ENCODE measurements around the gene ST8SIA1.

Gene ST8SIA1

DNA sequence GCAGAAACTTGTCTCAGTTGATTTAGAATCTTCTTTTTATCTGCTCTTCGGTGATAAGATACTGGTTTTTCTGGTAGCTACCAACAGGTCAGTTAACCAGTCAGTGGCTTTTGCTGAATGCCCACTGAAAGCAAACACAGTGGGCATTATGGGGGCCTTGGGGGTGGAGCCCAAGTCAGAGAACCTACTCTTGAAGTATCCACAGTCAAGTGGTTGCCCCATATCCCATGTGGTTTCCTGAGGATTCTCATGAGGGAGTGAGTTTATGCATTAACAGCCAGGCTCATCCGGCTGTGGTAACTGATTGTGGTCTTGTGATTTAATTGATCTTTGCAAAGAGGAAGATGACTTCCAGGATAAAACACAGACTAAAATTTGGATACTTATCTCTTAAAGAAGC, 83.7 kb downstream of the ST8SIA1 start:
- no peak for TF ChIP-seq POLR2A (IDR thresholded peaks at IDR 0.05; ENCODE audit: low read depth, low read length)

DNA sequence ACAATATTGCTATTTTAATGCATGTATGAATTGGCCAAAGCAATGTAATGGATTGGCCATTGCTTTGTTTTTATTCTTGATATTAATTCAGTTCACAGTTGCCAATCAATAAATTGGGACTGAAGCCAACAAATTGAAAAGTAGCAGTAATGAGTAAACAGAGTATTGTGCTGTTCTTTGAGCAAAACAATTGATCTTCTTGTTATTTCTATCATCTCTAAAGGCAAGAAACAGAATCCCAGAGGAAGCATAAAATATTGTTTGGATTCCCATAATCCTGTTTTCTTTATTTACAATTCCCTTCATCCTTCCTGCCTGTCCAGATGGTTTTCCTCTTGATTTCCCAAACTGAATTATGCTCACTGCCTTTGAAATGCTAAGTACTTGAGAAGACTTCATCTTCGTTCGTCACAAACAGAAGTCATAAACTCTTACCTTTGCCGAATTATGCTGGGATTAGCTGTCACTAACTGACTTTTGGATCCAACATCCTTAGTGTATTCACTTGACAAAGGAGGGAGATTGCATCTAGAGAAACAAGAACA, 85.9 kb downstream of the ST8SIA1 start:
- no peak for TF ChIP-seq PAX5 (IDR thresholded peaks at IDR 0.05; ENCODE audit: insufficient read depth, low read length, severe bottlenecking)
- TF ChIP-seq TAF1 (IDR thresholded peaks at IDR 0.05; ENCODE audit: low read depth, low read length), result no peak
- no peak for TF ChIP-seq SPI1 (IDR thresholded peaks at IDR 0.05; ENCODE audit: low read depth, low read length)
- no peak for TF ChIP-seq POU2F2 (IDR thresholded peaks at IDR 0.05; ENCODE audit: low read depth, low read length)
- TF ChIP-seq POLR2AphosphoS5 (IDR thresholded peaks at IDR 0.05; ENCODE audit: low read depth, low read length), result no peak
- no peak for TF ChIP-seq POLR2A (IDR thresholded peaks at IDR 0.05; ENCODE audit: low read depth, low read length)
- no peak for FAIRE-seq
- no peak for DNase-seq (ENCODE audit: insufficient read length, low spot score)

More for the DNA sequence above, 83.7 kb downstream of the ST8SIA1 start:
- FAIRE-seq, result no peak
- DNase-seq (ENCODE audit: insufficient read length, low spot score), result no peak

DNA sequence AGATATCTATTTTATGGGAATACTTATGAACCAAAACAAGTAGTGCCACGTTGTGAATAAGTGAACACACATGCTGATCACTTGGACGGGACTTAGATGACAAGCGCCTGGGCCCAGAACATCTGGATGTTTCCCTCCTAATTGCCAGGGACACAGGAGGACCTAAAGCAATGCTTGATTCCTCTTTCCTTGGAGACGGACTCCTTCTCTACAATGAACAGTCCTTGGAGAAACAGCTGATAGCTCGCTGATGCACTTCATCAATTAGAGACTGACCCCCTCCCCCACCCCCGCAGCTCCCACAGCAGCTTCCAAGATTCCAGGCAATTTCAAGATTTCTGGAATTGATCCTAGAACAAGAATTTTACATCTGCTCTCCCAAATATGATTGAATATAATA, 86.4 kb downstream of the ST8SIA1 start:
- DNase-seq (ENCODE audit: insufficient read length, low spot score), result no peak
- FAIRE-seq, result no peak
- TF ChIP-seq PAX5 (IDR thresholded peaks at IDR 0.05; ENCODE audit: insufficient read depth, low read length, severe bottlenecking), result no peak
- no peak for TF ChIP-seq POU2F2 (IDR thresholded peaks at IDR 0.05; ENCODE audit: low read depth, low read length)
- no peak for TF ChIP-seq POLR2A (IDR thresholded peaks at IDR 0.05; ENCODE audit: low read depth, low read length)
- TF ChIP-seq POLR2AphosphoS5 (IDR thresholded peaks at IDR 0.05; ENCODE audit: low read depth, low read length), result no peak
- no peak for TF ChIP-seq TAF1 (IDR thresholded peaks at IDR 0.05; ENCODE audit: low read depth, low read length)
- no peak for TF ChIP-seq SPI1 (IDR thresholded peaks at IDR 0.05; ENCODE audit: low read depth, low read length)

DNA sequence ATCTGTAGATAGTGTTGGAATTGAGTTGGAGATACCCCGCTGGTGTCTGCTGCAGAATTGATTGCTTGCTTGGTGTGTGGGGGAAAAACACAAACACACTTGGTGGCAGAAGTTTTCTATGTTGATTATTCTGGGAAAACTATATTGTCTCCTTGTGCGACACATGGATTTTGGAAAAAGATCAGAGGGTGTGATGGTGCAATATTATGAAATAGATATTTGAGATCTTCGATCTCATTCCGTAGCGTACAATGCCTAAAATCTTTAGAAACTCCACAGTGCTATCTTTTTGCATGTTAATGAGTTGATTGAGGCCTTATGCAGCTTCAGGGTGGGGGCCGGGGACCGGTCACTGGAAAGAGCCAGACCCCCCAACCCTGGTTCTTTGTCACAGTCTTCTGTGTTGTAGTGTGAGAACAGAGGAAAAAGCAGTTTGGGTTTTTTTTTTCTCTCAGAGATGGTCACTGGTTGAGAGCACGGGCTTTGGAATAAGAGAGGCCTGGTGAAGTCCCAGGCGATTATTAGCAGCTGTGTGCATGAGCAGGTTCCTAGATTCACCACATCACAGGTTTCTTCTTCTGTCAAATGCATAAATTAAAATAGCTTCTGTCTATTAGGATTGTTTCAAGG, 88.2 kb downstream of the ST8SIA1 start:
- DNase-seq (ENCODE audit: insufficient read length, low spot score) (no peak), FAIRE-seq (no peak)
- TF ChIP-seq POU2F2 (IDR thresholded peaks at IDR 0.05; ENCODE audit: low read depth, low read length) (no peak), PAX5 (IDR thresholded peaks at IDR 0.05; ENCODE audit: insufficient read depth, low read length, severe bottlenecking) (no peak), TAF1 (IDR thresholded peaks at IDR 0.05; ENCODE audit: low read depth, low read length) (no peak), SPI1 (IDR thresholded peaks at IDR 0.05; ENCODE audit: low read depth, low read length) (no peak), POLR2A (IDR thresholded peaks at IDR 0.05; ENCODE audit: low read depth, low read length) (no peak), POLR2AphosphoS5 (IDR thresholded peaks at IDR 0.05; ENCODE audit: low read depth, low read length) (no peak)

DNA sequence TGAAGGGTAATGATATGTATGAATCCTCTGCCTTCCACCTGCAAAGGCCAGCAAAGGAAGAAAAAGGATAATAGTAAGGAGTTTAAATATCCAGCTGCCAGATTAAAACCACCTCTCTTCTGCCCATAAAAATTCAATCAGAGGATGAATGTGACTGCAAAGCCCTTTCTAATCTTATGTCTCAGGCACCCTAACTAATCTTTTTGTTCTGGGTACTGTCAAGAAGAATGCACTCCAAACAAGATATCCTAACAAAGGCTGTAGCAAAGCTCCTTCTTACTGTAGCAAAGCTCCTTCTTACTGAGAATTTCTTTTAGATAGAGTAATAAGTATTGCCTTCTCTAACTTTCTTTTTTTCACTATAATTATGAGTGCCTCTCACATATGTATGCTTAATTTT, 91.8 kb downstream of the ST8SIA1 start:
- TF ChIP-seq PAX5 (IDR thresholded peaks at IDR 0.05; ENCODE audit: insufficient read depth, low read length, severe bottlenecking), result no peak
- no peak for TF ChIP-seq TAF1 (IDR thresholded peaks at IDR 0.05; ENCODE audit: low read depth, low read length)
- TF ChIP-seq POLR2AphosphoS5 (IDR thresholded peaks at IDR 0.05; ENCODE audit: low read depth, low read length), result no peak
- TF ChIP-seq SPI1 (IDR thresholded peaks at IDR 0.05; ENCODE audit: low read depth, low read length), result no peak
- no peak for TF ChIP-seq POU2F2 (IDR thresholded peaks at IDR 0.05; ENCODE audit: low read depth, low read length)
- no peak for TF ChIP-seq POLR2A (IDR thresholded peaks at IDR 0.05; ENCODE audit: low read depth, low read length)
- DNase-seq (ENCODE audit: insufficient read length, low spot score), result no peak
- no peak for FAIRE-seq

DNA sequence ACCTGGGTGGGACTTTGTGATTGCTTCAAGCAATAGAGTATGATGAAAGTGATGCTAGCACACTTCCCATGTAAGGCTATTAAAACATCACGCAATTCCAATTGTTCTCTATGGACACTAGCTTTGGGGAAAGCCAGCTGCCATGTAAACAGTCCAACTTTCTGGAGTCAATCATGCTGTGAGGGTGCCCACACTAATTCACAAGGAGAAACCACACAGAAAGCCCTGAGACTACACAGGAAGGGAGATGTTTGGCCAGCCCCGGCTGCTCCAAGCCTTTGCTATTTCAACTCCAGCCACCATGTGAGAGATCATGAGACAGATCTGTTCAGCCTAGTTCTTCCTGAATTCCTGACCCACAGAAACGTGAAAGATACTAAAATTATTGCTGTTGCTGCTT, 96.3 kb downstream of the ST8SIA1 start:
- DNase-seq (ENCODE audit: insufficient read length, low spot score) (no peak), FAIRE-seq (no peak)
- TF ChIP-seq SPI1 (IDR thresholded peaks at IDR 0.05; ENCODE audit: low read depth, low read length) (no peak), PAX5 (IDR thresholded peaks at IDR 0.05; ENCODE audit: insufficient read depth, low read length, severe bottlenecking) (no peak), POLR2AphosphoS5 (IDR thresholded peaks at IDR 0.05; ENCODE audit: low read depth, low read length) (no peak), POLR2A (IDR thresholded peaks at IDR 0.05; ENCODE audit: low read depth, low read length) (no peak), TAF1 (IDR thresholded peaks at IDR 0.05; ENCODE audit: low read depth, low read length) (no peak), POU2F2 (IDR thresholded peaks at IDR 0.05; ENCODE audit: low read depth, low read length) (no peak)

DNA sequence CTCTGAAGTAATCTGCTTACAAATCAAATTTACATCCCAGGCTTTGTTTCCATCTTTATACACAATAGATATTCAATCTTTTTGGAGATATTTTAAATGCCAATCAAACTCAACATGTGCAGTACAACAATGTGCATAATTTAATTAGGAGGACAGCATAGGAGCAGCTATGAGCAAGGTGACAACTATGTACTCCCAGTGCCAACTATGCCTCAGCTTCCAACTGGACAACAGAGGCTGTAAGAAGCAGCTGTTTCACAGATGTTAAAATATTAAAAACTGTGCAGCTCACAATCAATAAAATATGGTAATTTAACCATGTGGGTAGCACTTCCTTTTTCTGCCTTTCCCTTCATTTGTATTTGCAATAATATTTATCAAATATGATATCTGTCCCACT, 99.9 kb downstream of the ST8SIA1 start:
- no peak for DNase-seq (ENCODE audit: insufficient read length, low spot score)
- no peak for FAIRE-seq
- no peak for TF ChIP-seq POLR2A (IDR thresholded peaks at IDR 0.05; ENCODE audit: low read depth, low read length)
- TF ChIP-seq POU2F2 (IDR thresholded peaks at IDR 0.05; ENCODE audit: low read depth, low read length), result no peak
- no peak for TF ChIP-seq PAX5 (IDR thresholded peaks at IDR 0.05; ENCODE audit: insufficient read depth, low read length, severe bottlenecking)
- TF ChIP-seq TAF1 (IDR thresholded peaks at IDR 0.05; ENCODE audit: low read depth, low read length), result no peak
- no peak for TF ChIP-seq SPI1 (IDR thresholded peaks at IDR 0.05; ENCODE audit: low read depth, low read length)
- TF ChIP-seq POLR2AphosphoS5 (IDR thresholded peaks at IDR 0.05; ENCODE audit: low read depth, low read length), result no peak

DNA sequence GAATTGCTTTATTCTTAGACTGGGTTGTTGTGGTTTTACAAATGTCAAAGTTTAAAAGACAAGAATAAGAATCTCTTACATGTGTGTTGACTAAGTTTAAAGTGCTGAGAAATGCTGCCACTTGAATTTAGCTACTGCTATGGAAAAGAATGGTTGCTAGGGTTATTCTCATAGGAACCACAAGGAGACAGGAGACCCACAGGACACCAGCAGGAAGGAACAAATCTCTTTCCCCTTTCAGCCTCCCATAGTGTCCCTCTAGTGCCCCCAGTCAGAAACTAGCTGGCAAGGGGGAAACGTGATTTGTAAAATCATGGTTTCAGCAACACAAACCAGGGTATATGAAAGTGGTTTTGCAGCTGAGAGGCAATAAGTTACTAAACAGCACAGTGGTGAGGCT, 102.7 kb downstream of the ST8SIA1 start:
- no peak for TF ChIP-seq POLR2AphosphoS5 (IDR thresholded peaks at IDR 0.05; ENCODE audit: low read depth, low read length)
- no peak for TF ChIP-seq SPI1 (IDR thresholded peaks at IDR 0.05; ENCODE audit: low read depth, low read length)
- no peak for TF ChIP-seq TAF1 (IDR thresholded peaks at IDR 0.05; ENCODE audit: low read depth, low read length)
- TF ChIP-seq PAX5 (IDR thresholded peaks at IDR 0.05; ENCODE audit: insufficient read depth, low read length, severe bottlenecking), result no peak
- TF ChIP-seq POU2F2 (IDR thresholded peaks at IDR 0.05; ENCODE audit: low read depth, low read length), result no peak
- no peak for TF ChIP-seq POLR2A (IDR thresholded peaks at IDR 0.05; ENCODE audit: low read depth, low read length)
- DNase-seq (ENCODE audit: insufficient read length, low spot score) (no peak), FAIRE-seq (no peak)

DNA sequence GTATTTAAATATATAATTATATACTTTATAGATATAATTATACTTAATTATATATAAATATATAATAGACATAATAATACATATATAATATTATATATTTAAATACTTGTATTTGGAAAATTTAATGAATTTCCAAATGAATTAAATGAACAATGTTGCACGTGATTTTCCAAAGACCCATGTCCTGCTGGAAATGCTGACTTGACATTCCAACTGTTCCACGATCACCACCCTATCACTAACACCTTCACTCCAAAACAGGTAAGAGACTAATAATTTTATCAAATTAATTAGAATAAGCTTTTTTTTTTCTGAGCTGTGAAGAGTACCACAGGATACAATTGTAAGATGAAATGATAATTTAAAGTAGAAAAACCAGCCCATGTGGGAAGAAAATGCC, 103.4 kb downstream of the ST8SIA1 start:
- TF ChIP-seq TAF1 (IDR thresholded peaks at IDR 0.05; ENCODE audit: low read depth, low read length) (no peak), SPI1 (IDR thresholded peaks at IDR 0.05; ENCODE audit: low read depth, low read length) (no peak), POLR2A (IDR thresholded peaks at IDR 0.05; ENCODE audit: low read depth, low read length) (no peak), POU2F2 (IDR thresholded peaks at IDR 0.05; ENCODE audit: low read depth, low read length) (no peak), PAX5 (IDR thresholded peaks at IDR 0.05; ENCODE audit: insufficient read depth, low read length, severe bottlenecking) (no peak), POLR2AphosphoS5 (IDR thresholded peaks at IDR 0.05; ENCODE audit: low read depth, low read length) (no peak)
- DNase-seq (ENCODE audit: insufficient read length, low spot score), result no peak
- FAIRE-seq, result no peak

DNA sequence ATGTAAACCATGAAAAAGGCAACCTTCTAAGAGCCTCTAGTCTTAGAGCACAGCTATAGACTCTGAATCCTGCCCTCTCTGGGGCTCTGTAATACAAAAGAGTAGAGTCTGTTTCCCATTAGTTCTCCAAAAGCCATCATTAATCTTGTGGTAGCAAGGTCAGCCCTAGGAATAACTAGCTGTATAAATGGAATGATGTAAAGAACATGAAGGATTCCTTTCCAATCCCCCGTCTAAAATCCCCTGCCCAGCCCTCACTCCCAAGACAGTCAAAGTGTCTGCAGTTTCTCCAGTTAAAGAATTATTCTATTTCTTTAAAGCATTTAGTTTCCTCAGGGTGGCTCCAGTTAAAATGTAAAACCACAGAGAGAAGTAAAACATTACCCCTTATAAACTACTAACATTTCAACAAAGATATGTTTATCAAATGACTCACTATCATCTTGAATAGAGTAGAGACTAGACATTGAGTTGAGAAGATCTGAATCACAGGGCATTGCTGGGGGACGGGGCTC, 104.2 kb downstream of the ST8SIA1 start:
- no peak for FAIRE-seq
- no peak for TF ChIP-seq POU2F2 (IDR thresholded peaks at IDR 0.05; ENCODE audit: low read depth, low read length)
- no peak for TF ChIP-seq TAF1 (IDR thresholded peaks at IDR 0.05; ENCODE audit: low read depth, low read length)
- DNase-seq (ENCODE audit: insufficient read length, low spot score), result no peak

Measured in GM12891 (cell line).